Measurements from ENCODE around the gene EEF1A2.
"Not testable (repeated sequence)": the region's sequence is repeated elsewhere in the genome, so short reads cannot be mapped to it uniquely, and the experiment has no call there.

Gene EEF1A2

GRCh38 chr20:63519668-63520503 is 21.0 kb upstream of the EEF1A2 start:
- peak; percentile 54 for DNase-seq

GRCh38 chr20:63518946-63519667 is 20.2 kb upstream of the EEF1A2 start:
- DNase-seq = no peak

GRCh38 chr20:63518351-63518861 is 19.5 kb upstream of the EEF1A2 start:
- no peak for DNase-seq

GRCh38 chr20:63517376-63518309 is 18.8 kb upstream of the EEF1A2 start:
- no peak for DNase-seq

GRCh38 chr20:63514520-63514919 is 15.6 kb upstream of the EEF1A2 start:
- DNase-seq = not testable (repeated sequence)

- DNase-seq = no peak
These were observed 14.3 kb upstream of the EEF1A2 start for GRCh38 chr20:63513207-63513606.

- DNase-seq = no peak
These were observed 10.2 kb upstream of the EEF1A2 start for GRCh38 chr20:63509088-63509564.

- no peak for DNase-seq
These were observed 9.3 kb upstream of the EEF1A2 start for GRCh38 chr20:63508072-63508768.

GRCh38 chr20:63507083-63507743 is 8.3 kb upstream of the EEF1A2 start:
- no peak for DNase-seq

- DNase-seq = no peak
These were observed 6.8 kb upstream of the EEF1A2 start for GRCh38 chr20:63505723-63506122.

- DNase-seq = no peak
These were observed 6.4 kb upstream of the EEF1A2 start for GRCh38 chr20:63505281-63505680.

- DNase-seq = no peak
These were observed 5.8 kb upstream of the EEF1A2 start for GRCh38 chr20:63504642-63505041.

- no peak for DNase-seq
These were observed 4.6 kb upstream of the EEF1A2 start for GRCh38 chr20:63503524-63503923.

- no peak for DNase-seq
These were observed 3.8 kb upstream of the EEF1A2 start for GRCh38 chr20:63502671-63503172.

GRCh38 chr20:63501818-63502670 is 3.2 kb upstream of the EEF1A2 start:
- DNase-seq = no peak

- DNase-seq = no peak
These were observed 2.3 kb upstream of the EEF1A2 start for GRCh38 chr20:63500902-63501817.

- no peak for DNase-seq
These were observed 1.4 kb upstream of the EEF1A2 start for GRCh38 chr20:63500151-63500901.

- DNase-seq = no peak
These were observed 571 bp upstream of the EEF1A2 start for GRCh38 chr20:63499338-63499969.

All from effector CD8-positive, alpha-beta T cell (primary cell).